PC-3 (cell line): ENCODE data around the gene PSMA8. TPM values are rescaled to one million over a fixed set of nuclear protein-coding genes. Genes with fewer than 3 reads are reported as not detected.

ENCODE experiments used
- ATAC-seq: fragments of 200-7000 bp; cut with Tn5 transposase; 2 replicates; pipeline ENCODE4 v1.9.1; 2020; ENCODE audit warnings: mild to moderate bottlenecking, moderate library complexity
- BruUV-seq: library from RNA; stranded (reverse); fragments of 400-500 nt; replicated peaks from 2 replicates; lab custom pipeline; 2021; lab: Mats Ljungman, UMichigan
- CTCF ChIA-PET: fragments of 300-600 bp; sonication (Branson Sonifier 250); formaldehyde crosslinking; loops from one replicate; lab custom pipeline; 2022; ENCODE audit warnings: antibody characterized with exemption; lab: Charles Lee
- POLR2A ChIA-PET: fragments of 300-600 bp; sonication (Branson Sonifier 250); formaldehyde crosslinking; loops from one replicate; lab custom pipeline; 2022; ENCODE audit warnings: antibody characterized with exemption; ENCODE audit not compliant: unreplicated experiment; lab: Charles Lee
- DNase-seq: peaks from one replicate; pipeline ENCODE4 v3.0.0-alpha.2; 2015
- H2AFZ ChIP-seq: fragments of 300-600 bp; sonication (generic); 2 replicates; pipeline ENCODE4 v1.6.0; 2016; ENCODE audit warnings: antibody characterized with exemption, low read length
- H3F3A ChIP-seq: fragments of 300-600 bp; sonication (generic); one replicate; pipeline ENCODE4 v1.6.0; 2017; ENCODE audit warnings: antibody characterized with exemption, low read length, control low read depth, mild to moderate bottlenecking; ENCODE audit not compliant: unreplicated experiment
- H3K27ac ChIP-seq: fragments of 300-600 bp; sonication (generic); 2 replicates; pipeline ENCODE4 v1.5.1; 2016; ENCODE audit warnings: mild to moderate bottlenecking, low read length
- H3K27me3 ChIP-seq: fragments of 300-600 bp; sonication (generic); 2 replicates; pipeline ENCODE4 v1.6.1; 2016; ENCODE audit warnings: low read length, mixed read lengths
- H3K36me3 ChIP-seq: fragments of 300-600 bp; sonication (generic); 2 replicates; pipeline ENCODE4 v1.6.1; 2016; ENCODE audit warnings: low read depth, mixed run types, low read length, mixed read lengths
- H3K4me1 ChIP-seq: fragments of 300-600 bp; sonication (generic); 2 replicates; pipeline ENCODE4 v1.5.1; 2016; ENCODE audit warnings: low read length; ENCODE audit not compliant: insufficient read depth
- H3K4me2 ChIP-seq: fragments of 300-600 bp; sonication (generic); 2 replicates; pipeline ENCODE4 v1.6.0; 2016; ENCODE audit warnings: low read length
- H3K4me3 ChIP-seq: fragments of 300-600 bp; sonication (generic); 2 replicates; pipeline ENCODE4 v1.5.1; 2016; ENCODE audit warnings: mild to moderate bottlenecking, low read length, mixed read lengths
- H3K79me2 ChIP-seq: fragments of 300-600 bp; sonication (generic); 2 replicates; pipeline ENCODE4 v1.6.1; 2017; ENCODE audit warnings: low read length, mixed read lengths
- H3K9ac ChIP-seq: fragments of 300-600 bp; sonication (generic); 2 replicates; pipeline ENCODE4 v1.6.0; 2016; ENCODE audit warnings: mild to moderate bottlenecking, low read length
- H3K9me2 ChIP-seq: fragments of 300-600 bp; sonication (generic); replicated peaks from 2 replicates; pipeline ENCODE4 v1.6.1; 2016; ENCODE audit warnings: mixed run types, low read length, mixed read lengths
- H3K9me3 ChIP-seq: fragments of 300-600 bp; sonication (generic); 2 replicates; pipeline ENCODE4 v1.6.1; 2016; ENCODE audit warnings: low read length, mixed read lengths
- H4K20me1 ChIP-seq: fragments of 300-600 bp; sonication (generic); 2 replicates; pipeline ENCODE4 v1.6.1; 2016; ENCODE audit warnings: low read length, mixed read lengths
- EZH2 ChIP-seq: fragments of 300-600 bp; sonication (generic); IDR thresholded peaks from one replicate; pipeline ENCODE4 v1.6.1; 2017; ENCODE audit warnings: antibody characterized with exemption, mild to moderate bottlenecking, low read length; ENCODE audit not compliant: unreplicated experiment
- EZH2phosphoT487 ChIP-seq: fragments of 300-600 bp; sonication (generic); IDR thresholded peaks from 2 replicates; pipeline ENCODE4 v1.6.1; 2018; ENCODE audit warnings: mild to moderate bottlenecking, antibody characterized with exemption, low read length, borderline replicate concordance
- intact Hi-C: fragments of 100-400 bp; cut with micrococcal nuclease; formaldehyde crosslinking; loops from 2 replicates; pipeline ENCODE4 v1.9.0; 2023
- total RNA-seq: library from RNA; depleted of rRNA; stranded (reverse); fragments of >200 nt; gene quantifications from 2 replicates; pipeline ENCODE4 v1.2.3, GENCODE V29; 2014
- TF ChIP-seq, protein P1 (sequence below): fragments of 300-600 bp; sonication (generic); conservative IDR thresholded peaks from 2 replicates; pipeline ENCODE4 v1.5.1; 2017; ENCODE audit warnings: antibody characterized with exemption, low read depth, mild to moderate bottlenecking, low read length

PSMA8 gene
- total RNA-seq, 1 experiment from 2014 or later: not detected

GRCh38 chr18:26205318-26205717 lies 71.6 kb downstream of the PSMA8 start:
- intact Hi-C loops: no loop called here
- ChIA-PET CTCF (no interaction called here), POLR2A (no interaction called here)
- no peak overlapping the region for H2AFZ ChIP-seq
- H3F3A ChIP-seq: no peaks in the 10 kb centered on the region
- H3K4me3 ChIP-seq: no peak overlapping the region
- H3K4me2 ChIP-seq: no peak overlapping the region
- H3K4me1 ChIP-seq: no peaks in the 10 kb centered on the region
- DNase-seq (no peak), ATAC-seq (no peak)
- H3K9ac ChIP-seq: no peak overlapping the region
- H4K20me1 ChIP-seq: no peaks in the 10 kb centered on the region
- H3K9me2 ChIP-seq: no peaks in the 10 kb centered on the region
- BruUV-seq: no TSS peak
- H3K27ac ChIP-seq: no peak overlapping the region
- no peaks in the 10 kb centered on the region for H3K79me2 ChIP-seq
- TF ChIP-seq EZH2: no peak
- TF ChIP-seq, protein P1, sequence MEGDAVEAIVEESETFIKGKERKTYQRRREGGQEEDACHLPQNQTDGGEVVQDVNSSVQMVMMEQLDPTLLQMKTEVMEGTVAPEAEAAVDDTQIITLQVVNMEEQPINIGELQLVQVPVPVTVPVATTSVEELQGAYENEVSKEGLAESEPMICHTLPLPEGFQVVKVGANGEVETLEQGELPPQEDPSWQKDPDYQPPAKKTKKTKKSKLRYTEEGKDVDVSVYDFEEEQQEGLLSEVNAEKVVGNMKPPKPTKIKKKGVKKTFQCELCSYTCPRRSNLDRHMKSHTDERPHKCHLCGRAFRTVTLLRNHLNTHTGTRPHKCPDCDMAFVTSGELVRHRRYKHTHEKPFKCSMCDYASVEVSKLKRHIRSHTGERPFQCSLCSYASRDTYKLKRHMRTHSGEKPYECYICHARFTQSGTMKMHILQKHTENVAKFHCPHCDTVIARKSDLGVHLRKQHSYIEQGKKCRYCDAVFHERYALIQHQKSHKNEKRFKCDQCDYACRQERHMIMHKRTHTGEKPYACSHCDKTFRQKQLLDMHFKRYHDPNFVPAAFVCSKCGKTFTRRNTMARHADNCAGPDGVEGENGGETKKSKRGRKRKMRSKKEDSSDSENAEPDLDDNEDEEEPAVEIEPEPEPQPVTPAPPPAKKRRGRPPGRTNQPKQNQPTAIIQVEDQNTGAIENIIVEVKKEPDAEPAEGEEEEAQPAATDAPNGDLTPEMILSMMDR: no peak
- no peak for TF ChIP-seq EZH2phosphoT487
- H3K9me3 ChIP-seq: no peaks in the 10 kb centered on the region
- H3K27me3 ChIP-seq: peaks cover 27% of the 10 kb centered on the region
- H3K36me3 ChIP-seq: no peaks in the 10 kb centered on the region

DNA sequence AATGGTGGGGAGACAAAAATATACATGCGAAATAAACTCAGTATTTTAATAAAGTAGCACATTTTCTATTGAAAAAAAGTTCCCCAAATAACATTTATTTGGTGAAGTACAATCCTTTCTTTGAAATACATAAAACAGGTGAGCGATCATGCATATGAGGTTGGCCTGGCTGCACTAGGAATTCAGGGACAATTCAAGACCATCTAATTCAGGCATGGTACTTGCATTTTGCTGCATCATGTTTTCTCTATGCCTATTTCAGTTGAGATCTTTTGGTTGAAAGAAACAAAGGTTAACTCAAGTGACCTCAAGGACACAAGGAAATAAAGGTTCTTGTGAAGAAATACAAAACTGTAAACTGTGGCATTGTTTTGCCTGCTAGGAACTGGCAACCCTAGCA lies 72.8 kb downstream of the PSMA8 start:
- Histone ChIP-seq H4K20me1 (no peaks in the 10 kb centered on the region), H3K27ac (no peak overlapping the region), H3F3A (no peaks in the 10 kb centered on the region), H3K79me2 (no peaks in the 10 kb centered on the region), H2AFZ (no peak overlapping the region), H3K9me2 (no peaks in the 10 kb centered on the region), H3K9me3 (no peaks in the 10 kb centered on the region), H3K36me3 (no peaks in the 10 kb centered on the region), H3K9ac (no peak overlapping the region), H3K27me3 (peaks cover 18% of the 10 kb centered on the region; the same call in 1 of the 2 replicates), H3K4me3 (no peak overlapping the region), H3K4me2 (no peak overlapping the region), H3K4me1 (no peaks in the 10 kb centered on the region)
- DNase-seq: no peak
- intact Hi-C loops: no loop called here
- no peak for ATAC-seq
- no TSS peak for BruUV-seq
- TF ChIP-seq EZH2phosphoT487 (no peak), EZH2 (no peak)
- TF ChIP-seq, protein P1: no peak
- ChIA-PET CTCF (no interaction called here), POLR2A (no interaction called here)

- Histone ChIP-seq H3K9ac (no peak overlapping the region), H3K9me2 (no peaks in the 10 kb centered on the region), H3K36me3 (no peaks in the 10 kb centered on the region), H3K27ac (no peak overlapping the region), H3K4me3 (no peak overlapping the region), H3K9me3 (no peaks in the 10 kb centered on the region), H4K20me1 (no peaks in the 10 kb centered on the region), H3K4me2 (no peak overlapping the region), H3K79me2 (no peaks in the 10 kb centered on the region), H2AFZ (no peak overlapping the region), H3K4me1 (no peaks in the 10 kb centered on the region), H3F3A (no peaks in the 10 kb centered on the region), H3K27me3 (peaks cover 18% of the 10 kb centered on the region; the same call in 1 of the 2 replicates)
- intact Hi-C loops: no loop called here
- CTCF ChIA-PET: no interaction called here
- TF ChIP-seq, protein P1: no peak
- TF ChIP-seq EZH2phosphoT487: no peak
- no peak for TF ChIP-seq EZH2
- BruUV-seq: no TSS peak
- DNase-seq: no peak
- no peak; the same call in 1 of the 2 replicates for ATAC-seq
- POLR2A ChIA-PET: no interaction called here
These were observed 74.3 kb downstream of the PSMA8 start for GRCh38 chr18:26207937-26208336.
